HG03039 (cell line): ENCODE results near the gene TMEM238L.

Source experiments
- ATAC-seq: cut with Tn5 transposase; IDR thresholded peaks from one replicate; pipeline ENCODE4 v1.9.1; 2021; ENCODE audit warnings: mild to moderate bottlenecking, moderate library complexity; ENCODE audit not compliant: unreplicated experiment

Gene TMEM238L

GRCh38 chr17:10805911-10806310 is 2.0 kb upstream of the TMEM238L start:
- ATAC-seq: no peak

DNA sequence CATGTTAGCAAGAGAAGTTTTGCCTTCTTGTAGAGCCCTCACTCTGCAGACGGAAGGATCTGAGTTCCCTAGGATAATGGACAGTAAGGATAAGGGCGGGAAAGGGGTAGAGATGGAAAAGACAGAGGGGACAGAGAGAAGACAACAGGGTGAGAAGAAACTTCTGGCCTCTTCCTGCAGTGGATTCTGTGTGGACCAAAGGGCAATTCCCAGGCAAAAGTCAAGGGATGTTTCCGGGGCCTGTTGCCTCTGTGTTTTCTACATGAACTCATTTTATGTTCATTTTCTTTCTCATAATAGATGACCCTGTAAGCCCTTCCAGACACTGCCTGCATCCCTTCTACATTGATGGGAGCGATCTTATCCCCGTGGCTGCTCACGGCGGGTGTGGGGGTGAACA is 647 bp upstream of the TMEM238L start:
- no peak for ATAC-seq

DNA sequence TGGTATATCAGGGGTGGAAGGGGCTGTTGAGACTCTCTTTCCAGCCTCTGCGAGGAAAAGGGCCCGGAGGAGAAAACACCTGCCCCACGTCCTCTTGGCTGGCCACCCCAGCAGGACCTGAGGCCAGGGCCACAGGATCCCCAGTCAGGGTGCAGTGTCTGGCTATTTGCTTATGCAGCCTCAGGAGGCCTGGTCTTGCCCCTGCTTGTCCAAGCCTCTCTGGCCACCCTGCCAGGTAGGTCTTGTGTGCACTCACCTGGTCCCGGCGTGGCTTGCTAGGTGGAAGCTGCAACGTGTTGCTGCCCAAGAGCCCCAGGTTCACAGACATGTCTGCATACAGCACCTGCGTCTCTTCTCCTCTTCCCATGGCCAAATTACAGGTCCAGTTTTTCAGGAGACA is 549 bp downstream of the TMEM238L start:
- no peak for ATAC-seq

- ATAC-seq: no peak
These were observed 1.2 kb downstream of the TMEM238L start for GRCh38 chr17:10802496-10803284.

DNA sequence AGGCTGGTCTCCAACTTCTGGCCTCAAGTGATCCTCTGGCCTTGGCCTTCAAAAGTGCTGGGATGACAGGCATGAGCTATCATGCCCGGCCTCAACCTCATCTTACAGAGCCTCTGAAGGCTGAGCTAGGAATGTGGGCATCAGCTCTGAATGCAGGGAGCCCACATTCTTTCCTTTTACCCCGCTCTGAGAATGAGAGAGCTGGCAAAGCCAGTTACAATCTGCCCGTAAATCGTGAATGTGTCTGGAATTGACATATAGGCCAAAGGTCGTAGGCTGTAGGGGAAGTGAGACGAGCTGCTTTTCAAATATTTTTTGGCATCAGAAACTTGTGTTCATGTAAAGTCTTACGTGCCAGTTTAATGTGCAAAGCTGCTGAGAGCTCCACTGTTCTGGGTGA is 4.5 kb downstream of the TMEM238L start:
- no peak for ATAC-seq

DNA sequence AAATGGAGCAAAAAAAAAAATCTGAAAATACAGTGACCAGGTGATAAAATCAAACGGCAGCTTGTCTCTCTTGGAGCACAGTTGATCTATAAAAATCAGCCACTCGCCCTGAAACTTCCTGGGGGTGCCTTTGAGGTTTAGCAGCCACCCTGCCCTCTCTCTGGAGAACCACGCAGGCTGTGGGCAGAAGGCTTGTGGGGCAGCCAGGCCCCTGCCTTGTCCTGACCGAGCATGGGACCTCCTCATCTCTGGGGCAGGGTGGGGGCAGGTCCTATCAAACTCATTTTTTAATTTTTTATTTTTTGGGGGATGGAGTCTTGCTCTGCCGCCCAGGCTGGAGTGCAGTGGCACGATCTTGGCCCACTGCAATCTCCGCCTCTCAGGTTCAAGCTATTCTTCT is 5.0 kb downstream of the TMEM238L start:
- ATAC-seq: no peak

- ATAC-seq: no peak
These were observed 5.6 kb downstream of the TMEM238L start for GRCh38 chr17:10798332-10798749.

DNA sequence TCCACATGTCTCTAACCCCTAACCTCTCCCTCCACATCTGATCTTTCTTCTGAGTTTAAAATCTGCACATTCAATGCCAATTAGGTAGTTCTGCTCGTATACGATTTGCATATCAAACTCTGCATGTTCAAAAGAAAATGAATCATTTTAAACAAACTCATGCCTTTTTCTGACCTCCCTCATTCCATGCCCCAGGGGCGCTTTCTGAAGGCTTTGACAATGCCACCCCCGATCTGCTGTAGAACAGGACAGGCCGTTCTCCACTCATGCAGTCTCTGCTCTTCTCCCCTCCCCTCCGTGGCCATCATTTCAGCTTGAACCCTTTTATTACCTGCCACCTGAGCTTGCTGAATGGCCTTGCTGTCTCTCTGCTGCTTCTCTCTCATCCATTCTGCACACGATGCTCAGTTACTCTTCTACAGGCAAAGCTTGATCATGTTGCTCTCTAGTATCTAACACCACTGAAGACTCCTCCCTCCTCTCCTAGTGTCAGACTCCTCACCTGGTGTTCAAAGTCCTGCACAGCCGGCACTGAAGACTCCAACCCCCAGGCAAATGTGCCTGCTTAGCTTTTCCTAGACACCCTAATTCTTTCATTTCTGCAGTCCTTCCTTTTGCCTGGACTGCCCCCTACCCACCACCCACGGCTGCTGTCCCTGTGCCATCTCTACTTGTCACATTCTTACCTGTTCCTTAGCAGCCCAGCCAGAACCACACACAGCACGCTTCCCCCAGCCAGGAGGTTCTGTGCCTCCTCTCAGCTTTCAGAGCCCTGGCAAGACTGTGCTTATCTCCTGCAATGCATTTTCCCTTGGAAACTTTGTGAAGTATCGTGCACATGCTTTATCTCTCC is 6.2 kb downstream of the TMEM238L start:
- ATAC-seq: no peak

DNA sequence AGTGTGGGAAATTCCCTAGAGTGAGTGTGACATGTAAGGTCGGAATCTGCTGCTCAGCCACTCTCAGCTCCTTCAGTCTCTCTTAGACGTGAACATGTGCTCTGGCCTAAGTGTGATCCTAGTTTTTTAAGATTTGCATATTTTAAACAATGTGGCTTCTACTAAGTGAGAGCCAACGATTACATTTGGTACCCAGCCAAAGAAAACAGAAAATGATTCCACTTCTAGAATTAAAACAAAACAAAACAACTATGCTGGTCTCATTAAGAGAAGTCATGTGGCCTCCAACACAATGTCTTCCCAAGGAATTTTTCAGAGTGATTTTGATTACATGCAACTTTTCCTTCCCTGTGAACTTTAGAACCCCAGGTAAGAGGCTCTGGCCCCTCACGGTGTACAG is 10.1 kb downstream of the TMEM238L start:
- ATAC-seq: no peak

DNA sequence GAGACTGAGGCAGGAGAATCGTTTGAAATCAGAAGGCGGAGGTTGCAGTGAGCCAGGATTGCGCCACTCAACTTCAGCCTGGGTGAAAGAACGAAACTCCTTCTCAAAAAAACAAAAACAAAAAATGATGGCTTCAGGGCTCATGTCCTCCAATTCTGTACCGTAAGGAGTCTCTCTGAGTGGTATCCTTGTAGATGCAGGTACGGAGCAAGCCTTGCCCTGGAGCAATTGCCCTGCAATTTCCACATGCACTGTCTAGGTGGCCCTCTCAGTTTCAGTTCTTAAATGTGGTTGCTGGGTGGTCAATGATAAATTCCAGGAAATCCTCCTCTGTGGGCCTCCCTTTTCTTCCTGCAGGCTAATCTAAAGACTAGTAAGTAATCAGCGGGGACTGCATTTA is 10.6 kb downstream of the TMEM238L start:
- ATAC-seq: no peak

DNA sequence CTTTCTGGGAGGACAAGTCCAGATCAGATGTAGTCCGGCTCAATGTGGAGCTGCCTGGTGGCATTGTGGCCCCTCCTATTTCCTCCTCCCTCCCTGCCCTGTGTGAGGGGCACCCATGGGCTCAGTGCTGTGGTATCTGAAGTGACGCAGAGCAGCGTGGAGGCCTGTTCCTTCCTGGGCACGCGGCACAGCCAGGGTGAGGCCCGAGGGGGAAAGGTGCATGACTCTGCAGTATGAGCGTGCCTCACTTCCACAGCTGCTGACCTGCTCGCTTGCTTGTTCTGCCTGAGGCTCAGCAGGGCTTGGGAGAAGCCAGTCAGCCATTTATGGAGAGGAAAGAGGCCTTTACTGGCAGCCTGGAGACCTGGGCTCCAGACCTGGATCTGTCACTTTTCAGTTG is 11.7 kb downstream of the TMEM238L start:
- ATAC-seq: no peak

DNA sequence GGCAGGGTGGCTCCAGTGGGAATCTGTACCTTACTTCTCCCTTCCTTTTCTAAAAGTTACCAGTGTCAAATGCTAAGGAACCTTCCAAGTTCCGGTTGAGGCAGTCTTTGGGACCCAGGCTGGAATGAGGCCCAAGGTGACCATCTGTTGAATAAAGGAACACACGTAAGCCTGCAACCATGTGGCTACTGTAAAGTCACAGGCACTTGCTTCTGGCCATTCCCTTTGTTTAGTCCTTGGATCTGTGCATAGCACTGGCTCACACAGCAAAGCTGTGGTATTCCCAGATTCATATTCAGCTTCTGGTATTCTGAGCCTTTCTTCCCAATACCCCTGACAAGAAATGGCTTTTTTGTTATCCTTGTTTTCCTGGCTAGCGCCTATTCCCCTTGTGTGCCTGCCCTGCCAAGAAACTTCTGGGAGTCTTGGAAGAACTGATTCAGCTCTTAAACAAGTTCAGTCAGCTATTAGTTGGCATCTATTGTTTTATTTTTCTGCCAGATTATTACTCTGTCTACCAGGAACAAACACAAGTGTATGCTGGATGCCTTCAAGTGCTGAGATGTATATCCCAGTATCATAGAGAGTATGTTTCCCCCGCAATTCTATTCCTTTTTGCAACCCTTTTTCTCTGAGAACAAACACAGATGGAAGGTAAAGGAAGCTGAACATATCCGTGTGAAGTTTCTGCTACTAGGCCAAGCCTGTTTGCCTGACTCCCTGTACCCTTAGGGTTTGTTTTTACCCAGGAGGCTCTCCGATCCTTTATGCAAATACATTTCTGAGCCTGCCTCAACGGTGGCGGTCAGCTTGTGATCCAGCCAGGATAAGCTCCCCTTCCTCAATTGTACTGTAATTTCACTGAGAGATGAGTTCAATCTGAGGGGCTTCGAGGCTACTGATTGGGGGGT is 13.2 kb downstream of the TMEM238L start:
- no peak for ATAC-seq

GRCh38 chr17:10789694-10790271 is 14.1 kb downstream of the TMEM238L start:
- ATAC-seq: no peak

DNA sequence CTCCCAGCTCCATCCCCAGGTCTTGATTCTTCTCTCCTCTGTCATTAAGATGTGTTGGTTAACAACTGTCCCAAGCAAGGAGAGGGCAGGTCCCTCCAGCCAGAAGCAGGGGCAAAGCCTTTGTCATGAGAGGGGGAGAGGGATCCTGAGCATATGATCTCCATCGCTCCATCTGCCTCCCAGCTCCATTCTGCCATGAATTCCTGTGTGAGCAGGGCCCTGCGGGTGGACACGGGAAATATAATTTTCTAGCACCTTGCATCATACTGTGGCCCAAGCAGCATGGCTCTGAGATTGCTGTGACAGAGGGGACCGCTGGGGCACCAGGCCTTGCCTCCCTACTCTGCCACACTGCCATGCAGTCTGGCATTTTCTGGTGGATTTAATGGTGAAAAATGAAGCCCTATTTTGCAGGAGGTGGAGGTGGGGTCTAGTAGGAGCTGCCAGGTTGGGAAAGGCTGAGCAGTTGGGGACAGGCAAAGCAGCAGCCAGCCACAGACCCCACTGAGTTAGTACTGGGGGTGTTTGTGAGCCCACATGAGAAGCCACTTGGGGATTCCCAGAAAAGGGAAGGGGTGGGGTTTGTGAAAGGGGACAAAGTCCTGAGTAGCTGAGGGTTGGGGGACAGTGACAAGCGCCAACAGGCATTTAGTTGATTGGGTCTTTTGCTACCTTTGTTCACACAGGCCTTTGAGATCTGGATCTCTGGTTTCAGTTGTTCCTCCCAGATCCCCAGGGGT is 16.4 kb downstream of the TMEM238L start:
- ATAC-seq: no peak

- ATAC-seq: no peak
These were observed 18.6 kb downstream of the TMEM238L start for GRCh38 chr17:10785295-10785694.

DNA sequence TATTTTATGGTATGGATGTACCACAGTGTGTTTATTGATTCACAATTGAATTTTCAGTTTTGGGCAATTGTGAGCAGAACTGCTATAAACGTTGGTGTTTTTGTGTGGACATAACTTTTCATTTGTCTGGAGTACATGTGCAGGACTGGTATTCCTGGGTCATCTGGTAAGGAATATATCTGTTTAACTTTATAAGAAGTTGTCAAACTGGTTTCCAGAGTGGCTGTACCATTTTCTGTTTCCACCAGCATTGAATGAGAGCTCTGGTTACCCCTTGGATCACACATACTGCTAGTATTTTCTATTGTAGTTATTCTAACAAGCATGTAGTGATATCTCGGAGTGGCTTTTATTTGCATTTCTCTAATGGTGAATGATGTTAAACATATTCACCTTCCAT is 24.3 kb downstream of the TMEM238L start:
- ATAC-seq: no peak

GRCh38 chr17:10777890-10778289 is 26.0 kb downstream of the TMEM238L start:
- ATAC-seq: no peak

- no peak for ATAC-seq
These were observed 26.6 kb downstream of the TMEM238L start for GRCh38 chr17:10777131-10777807.

- ATAC-seq: no peak
These were observed 27.5 kb downstream of the TMEM238L start for GRCh38 chr17:10776381-10776780.
